Measurements from ENCODE around the gene CEP112.

DNA sequence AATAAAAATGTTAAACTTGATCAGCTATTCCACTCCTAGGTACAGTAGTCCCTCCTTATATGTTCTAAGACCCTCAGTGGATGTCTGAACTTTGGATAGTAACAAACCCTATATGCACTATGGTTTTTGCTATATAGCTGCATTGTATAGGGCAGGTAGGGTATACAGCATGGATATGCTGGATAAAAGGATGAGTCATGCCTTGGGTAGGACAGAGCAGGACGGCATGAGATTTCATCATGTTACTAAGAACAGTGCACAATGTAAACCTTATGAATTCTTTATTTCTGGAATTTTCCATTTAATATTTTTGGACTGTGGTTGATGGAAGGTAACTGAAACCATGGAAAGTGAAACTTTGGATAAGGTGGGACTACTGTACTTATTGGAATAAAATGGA is 235.1 kb downstream of the CEP112 start:
- TF ChIP-seq, protein P1, sequence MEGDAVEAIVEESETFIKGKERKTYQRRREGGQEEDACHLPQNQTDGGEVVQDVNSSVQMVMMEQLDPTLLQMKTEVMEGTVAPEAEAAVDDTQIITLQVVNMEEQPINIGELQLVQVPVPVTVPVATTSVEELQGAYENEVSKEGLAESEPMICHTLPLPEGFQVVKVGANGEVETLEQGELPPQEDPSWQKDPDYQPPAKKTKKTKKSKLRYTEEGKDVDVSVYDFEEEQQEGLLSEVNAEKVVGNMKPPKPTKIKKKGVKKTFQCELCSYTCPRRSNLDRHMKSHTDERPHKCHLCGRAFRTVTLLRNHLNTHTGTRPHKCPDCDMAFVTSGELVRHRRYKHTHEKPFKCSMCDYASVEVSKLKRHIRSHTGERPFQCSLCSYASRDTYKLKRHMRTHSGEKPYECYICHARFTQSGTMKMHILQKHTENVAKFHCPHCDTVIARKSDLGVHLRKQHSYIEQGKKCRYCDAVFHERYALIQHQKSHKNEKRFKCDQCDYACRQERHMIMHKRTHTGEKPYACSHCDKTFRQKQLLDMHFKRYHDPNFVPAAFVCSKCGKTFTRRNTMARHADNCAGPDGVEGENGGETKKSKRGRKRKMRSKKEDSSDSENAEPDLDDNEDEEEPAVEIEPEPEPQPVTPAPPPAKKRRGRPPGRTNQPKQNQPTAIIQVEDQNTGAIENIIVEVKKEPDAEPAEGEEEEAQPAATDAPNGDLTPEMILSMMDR (IDR thresholded peaks at IDR 0.05; ENCODE audit: low read depth, low read length) = no peak
- TF ChIP-seq POLR2A (IDR thresholded peaks at IDR 0.05; ENCODE audit: extremely low read depth, insufficient read length) (no peak), MYC (IDR thresholded peaks at IDR 0.05; ENCODE audit: low read depth, low read length) (no peak)
- TF ChIP-seq, protein P2, sequence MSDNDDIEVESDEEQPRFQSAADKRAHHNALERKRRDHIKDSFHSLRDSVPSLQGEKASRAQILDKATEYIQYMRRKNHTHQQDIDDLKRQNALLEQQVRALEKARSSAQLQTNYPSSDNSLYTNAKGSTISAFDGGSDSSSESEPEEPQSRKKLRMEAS (IDR thresholded peaks at IDR 0.05; ENCODE audit: low read depth, low read length) = no peak

Data from NB4 (cell line).